Measurements from ENCODE around the gene PEF1. TPM values are rescaled to one million over a fixed set of nuclear protein-coding genes. Genes with fewer than 3 reads are reported as not detected.

Gene PEF1
- total RNA-seq, 2 experiments from 2014 or later, result 56.1 to 67.7 TPM

DNA sequence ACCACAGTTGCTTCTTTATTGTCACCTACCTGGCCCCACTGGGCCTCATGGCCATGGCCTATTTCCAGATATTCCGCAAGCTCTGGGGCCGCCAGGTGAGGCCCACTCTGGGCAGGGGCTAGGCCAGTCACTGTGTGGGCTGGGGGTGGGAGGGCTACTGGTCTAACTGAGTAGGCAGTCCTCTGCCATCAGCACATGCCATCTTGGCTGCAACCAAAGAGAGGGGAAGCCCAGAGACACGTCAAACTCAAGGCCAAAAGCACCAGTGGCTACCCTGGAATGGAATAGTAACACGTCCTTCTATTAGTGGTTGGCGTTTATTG, 23.2 kb downstream of the PEF1 start:
- no peak for DNase-seq (ENCODE audit: low spot score)
- Histone ChIP-seq H3K79me2 (ENCODE audit: insufficient read depth, low read depth, low read length) (no peaks in the 10 kb centered on the region), H3K36me3 (ENCODE audit: insufficient read depth, low read length) (peaks cover 3% of the 10 kb centered on the region; the same call in 1 of the 2 replicates), H3K4me2 (ENCODE audit: low read length) (no peak overlapping the region), H4K20me1 (ENCODE audit: insufficient read depth, low read length) (no peaks in the 10 kb centered on the region), H2AFZ (ENCODE audit: low read length) (no peak overlapping the region), H3K9me3 (ENCODE audit: low read length) (no peaks in the 10 kb centered on the region), H3K9me2 (ENCODE audit: insufficient read depth, low read length) (no peaks in the 10 kb centered on the region), H3K4me1 (ENCODE audit: insufficient read depth, low read length, poor library complexity, severe bottlenecking) (no peaks in the 10 kb centered on the region), H3K27ac (ENCODE audit: low read depth, low read length, poor library complexity, severe bottlenecking) (no peak overlapping the region), H3K4me3 (ENCODE audit: low read depth, low read length, poor library complexity, severe bottlenecking) (no peak overlapping the region)
- intact Hi-C loops (cut with micrococcal nuclease; ENCODE audit: unreplicated experiment), result no loop called here
- no TSS peak for BruUV-seq (replicated peaks)
- ChIA-PET POLR2A (no interaction called here), CTCF (ENCODE audit: unreplicated experiment) (no interaction called here)
- TF ChIP-seq EZH2phosphoT487 (IDR thresholded peaks at IDR 0.05; ENCODE audit: borderline replicate concordance, low read depth, low read length), result no peak
- no peak for TF ChIP-seq CTCF (conservative IDR thresholded peaks at IDR 0.05; ENCODE audit: low read length)

- no peak overlapping the region for H3K27ac ChIP-seq (ENCODE audit: low read depth, low read length, poor library complexity, severe bottlenecking)
- H3K4me3 ChIP-seq (ENCODE audit: low read depth, low read length, poor library complexity, severe bottlenecking), result no peak overlapping the region
- no peaks in the 10 kb centered on the region for H3K36me3 ChIP-seq (ENCODE audit: insufficient read depth, low read length)
- no peaks in the 10 kb centered on the region for H3K79me2 ChIP-seq (ENCODE audit: insufficient read depth, low read depth, low read length)
- ChIA-PET POLR2A (no interaction called here), CTCF (ENCODE audit: unreplicated experiment) (no interaction called here)
- no peaks in the 10 kb centered on the region for H4K20me1 ChIP-seq (ENCODE audit: insufficient read depth, low read length)
- intact Hi-C loops (cut with micrococcal nuclease; ENCODE audit: unreplicated experiment), result no loop called here
- DNase-seq (ENCODE audit: low spot score), result no peak
- no TSS peak for BruUV-seq (replicated peaks)
- no peak overlapping the region for H2AFZ ChIP-seq (ENCODE audit: low read length)
- no peaks in the 10 kb centered on the region for H3K4me1 ChIP-seq (ENCODE audit: insufficient read depth, low read length, poor library complexity, severe bottlenecking)
- H3K9me3 ChIP-seq (ENCODE audit: low read length), result no peaks in the 10 kb centered on the region
- H3K9me2 ChIP-seq (ENCODE audit: insufficient read depth, low read length), result no peaks in the 10 kb centered on the region
- H3K4me2 ChIP-seq (ENCODE audit: low read length), result no peak overlapping the region
- TF ChIP-seq EZH2phosphoT487 (IDR thresholded peaks at IDR 0.05; ENCODE audit: borderline replicate concordance, low read depth, low read length) (no peak), CTCF (conservative IDR thresholded peaks at IDR 0.05; ENCODE audit: low read length) (no peak)
These were observed 23.8 kb downstream of the PEF1 start for GRCh38 chr1:31620631-31621497.

Data from OCI-LY7 (cell line).